GM19023 (cell line): Measurements from ENCODE around the gene CIB1.
"Not testable (repeated sequence)": the region's sequence is repeated elsewhere in the genome, so short reads cannot be mapped to it uniquely, and the experiment has no call there.

Experiments used
- ATAC-seq: cut with Tn5 transposase; IDR thresholded peaks from one replicate; pipeline ENCODE4 v1.9.1; 2021; ENCODE audit warnings: mild to moderate bottlenecking, moderate library complexity; ENCODE audit not compliant: unreplicated experiment

The CIB1 gene

GRCh38 chr15:90233387-90234095 is at the start of gene CIB1:
Gene CIB1, minus strand, starts transcription at chr15:90233941. Its CDS starts 56 bp downstream, at chr15:90233885.
- peak; percentile 88 for ATAC-seq

DNA sequence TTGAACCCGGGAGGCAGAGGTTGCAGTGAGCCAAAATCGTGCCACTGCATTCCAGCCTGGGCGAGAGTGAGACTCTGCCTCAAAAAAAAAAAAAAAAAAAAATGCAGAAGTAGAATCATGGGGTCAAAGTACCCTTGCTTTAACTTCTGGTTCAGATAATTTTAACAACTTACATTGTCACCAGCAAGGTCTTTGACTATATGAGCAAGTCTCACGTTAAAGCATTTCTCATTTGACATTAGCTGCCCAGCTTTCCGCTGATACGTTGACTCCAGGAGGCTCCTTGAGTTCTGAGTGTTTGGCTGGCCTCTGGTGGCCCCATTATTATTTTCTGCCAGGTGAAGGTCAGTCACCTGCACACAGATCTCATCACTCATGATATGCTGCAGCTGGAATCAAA is 47.9 kb upstream of the CIB1 start:
- not testable (repeated sequence) for ATAC-seq

GRCh38 chr15:90280743-90281142 is 47.0 kb upstream of the CIB1 start:
- ATAC-seq, result not testable (repeated sequence)

DNA sequence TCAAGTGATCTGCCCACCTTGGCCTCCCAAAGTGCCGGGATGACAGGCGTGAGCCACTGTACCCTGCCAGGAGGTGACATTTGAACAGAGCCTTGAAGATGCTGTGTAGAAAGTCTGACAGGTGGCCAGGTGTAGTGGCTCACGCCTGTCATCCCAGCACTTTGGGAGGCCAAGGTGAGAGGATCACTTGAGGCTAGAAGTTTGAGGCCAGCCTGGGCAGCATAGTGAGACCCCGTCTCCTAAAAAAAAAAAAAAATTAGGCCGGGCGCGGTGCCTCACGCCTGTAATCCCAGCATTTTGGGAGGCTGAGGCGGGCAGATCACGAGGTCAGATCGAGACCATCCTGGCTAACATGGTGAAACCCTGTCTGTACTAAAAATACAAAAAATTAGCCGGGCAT is 44.7 kb upstream of the CIB1 start:
- not testable (repeated sequence) for ATAC-seq

DNA sequence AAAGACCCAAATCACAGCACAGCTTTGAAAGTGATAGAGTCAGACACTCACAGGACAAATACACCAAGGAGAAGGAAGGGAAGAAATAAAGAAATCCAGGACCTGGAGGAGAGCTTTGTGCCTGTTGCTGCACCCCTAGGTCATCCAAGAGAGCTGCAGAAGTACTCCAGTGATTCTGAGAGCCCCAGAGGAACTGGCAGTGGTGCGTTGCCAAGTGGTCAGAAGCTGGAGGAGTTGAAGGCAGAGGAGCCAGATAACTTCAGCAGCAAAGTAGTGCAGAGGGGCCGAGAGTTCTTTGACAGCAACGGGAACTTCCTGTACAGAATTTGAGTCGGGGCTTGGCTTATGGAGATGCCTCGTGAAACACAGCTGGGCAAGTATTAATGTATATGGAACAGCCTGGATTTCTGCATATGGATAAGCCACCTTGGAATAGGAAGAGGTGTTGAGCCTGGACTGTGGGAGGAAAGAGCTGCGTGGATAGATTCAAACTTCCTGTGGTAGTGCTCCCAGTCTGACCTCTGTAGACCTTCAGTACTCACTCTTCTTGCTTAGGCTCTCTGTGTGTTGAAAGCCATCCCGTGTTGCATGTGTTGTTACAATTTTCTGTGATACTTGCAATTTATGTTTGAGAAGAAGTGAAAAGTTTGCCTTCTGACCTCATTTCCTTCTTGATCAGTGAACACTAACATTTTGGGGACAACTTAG is 37.9 kb upstream of the CIB1 start:
- no peak for ATAC-seq

GRCh38 chr15:90270502-90271150 is 36.9 kb upstream of the CIB1 start:
- no peak for ATAC-seq

DNA sequence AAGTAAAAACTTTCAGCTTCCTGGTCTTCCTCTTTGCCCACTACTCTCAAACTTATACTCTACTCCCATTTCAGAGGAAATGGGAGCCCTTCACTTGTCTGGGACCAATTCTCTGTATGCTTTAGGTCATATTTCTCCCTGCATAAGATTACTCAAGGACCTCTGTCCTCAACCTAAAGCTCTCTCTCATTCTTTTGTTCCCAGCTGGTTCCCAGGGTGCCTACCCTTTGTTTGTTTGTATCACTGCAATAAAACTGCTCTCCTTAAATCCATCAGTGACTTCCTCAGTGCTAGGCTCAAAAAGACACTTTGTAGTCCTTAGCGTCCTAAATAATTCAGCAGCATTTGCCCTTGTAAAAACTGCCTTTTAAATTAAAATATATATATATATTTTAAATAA is 34.7 kb upstream of the CIB1 start:
- no peak for ATAC-seq

GRCh38 chr15:90266485-90266884 is 32.7 kb upstream of the CIB1 start:
- no peak for ATAC-seq

GRCh38 chr15:90266061-90266431 is 32.3 kb upstream of the CIB1 start:
- peak; percentile 20 for ATAC-seq

DNA sequence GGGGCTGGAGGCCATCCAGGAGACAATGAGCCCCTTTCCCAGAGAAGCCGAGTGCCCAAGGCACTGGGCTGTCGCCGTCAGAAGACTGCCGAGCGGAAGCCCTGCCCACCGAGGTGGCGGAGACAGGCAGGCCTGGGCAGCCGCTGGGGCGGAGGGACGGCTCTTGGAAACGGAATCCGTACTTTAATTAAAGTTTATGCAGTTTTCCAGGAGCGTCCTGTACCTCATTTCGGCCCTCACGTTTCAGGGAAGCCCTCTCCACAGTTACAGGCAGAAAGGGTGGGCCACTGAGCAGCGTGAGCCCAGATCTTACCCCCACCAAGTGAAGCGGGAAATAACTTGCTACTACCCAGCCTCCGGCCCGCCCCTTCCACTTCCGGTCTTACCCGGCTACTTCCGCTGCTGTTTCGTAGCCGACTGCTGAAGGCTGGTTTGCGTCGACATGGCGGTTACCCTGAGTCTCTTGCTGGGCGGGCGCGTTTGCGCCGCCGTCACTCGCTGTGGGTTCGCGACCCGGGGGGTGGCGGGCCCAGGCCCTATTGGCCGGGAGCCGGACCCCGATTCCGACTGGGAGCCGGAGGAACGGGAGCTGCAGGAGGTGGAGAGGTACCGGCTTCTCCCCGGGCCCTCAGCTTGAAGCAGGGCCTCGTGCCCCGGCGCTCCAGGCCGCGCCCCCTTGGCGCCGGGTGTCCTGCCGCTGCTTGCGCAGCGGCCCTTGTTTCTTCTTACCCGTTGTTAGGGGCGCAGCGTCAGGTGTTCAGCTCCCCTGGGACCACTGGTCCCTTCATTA is 31.7 kb upstream of the CIB1 start, which contains the start of gene NGRN:
Gene NGRN (plus strand): TSS at position 402 of the 790 bp plus-strand sequence. CDS start 41 bp downstream, at position 443.
- peak; percentile 96 for ATAC-seq

DNA sequence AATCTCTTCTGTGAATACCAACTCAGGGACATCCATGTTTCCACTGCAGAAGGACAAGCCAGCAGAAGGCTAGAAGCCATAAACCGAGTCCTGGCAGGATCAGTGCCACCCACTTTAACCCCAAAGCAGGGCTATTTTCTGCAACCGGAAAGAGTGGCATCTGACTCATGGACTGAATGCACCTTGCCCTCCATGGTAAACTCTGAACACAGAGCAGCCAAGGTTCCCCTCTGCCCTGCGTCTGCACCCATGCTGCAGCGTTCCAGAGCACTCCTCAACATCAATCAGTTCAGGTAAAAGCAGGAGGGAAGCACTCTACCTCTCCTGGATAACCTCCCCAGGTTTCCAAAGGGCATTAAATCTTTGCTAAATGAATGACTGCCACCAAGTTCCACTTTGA is 30.9 kb upstream of the CIB1 start:
- ATAC-seq, result no peak

DNA sequence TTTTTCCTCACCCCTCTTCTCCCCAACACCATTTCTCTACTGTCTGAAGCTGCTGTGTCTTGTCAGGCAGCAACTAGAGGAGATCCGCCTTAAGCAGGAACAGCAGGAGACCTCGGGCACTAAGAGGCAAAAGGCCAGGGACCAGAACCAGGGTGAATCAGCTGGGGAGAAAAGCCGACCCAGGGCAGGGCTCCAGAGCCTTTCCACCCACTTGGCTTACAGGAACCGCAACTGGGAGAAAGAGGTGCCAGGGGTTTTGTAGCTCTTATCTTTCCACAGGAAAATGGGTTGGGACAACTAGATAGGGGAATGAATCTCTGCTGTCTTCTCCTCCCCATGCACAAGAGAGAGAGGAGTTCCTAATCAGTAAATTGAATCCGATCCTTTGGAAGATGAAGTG is 28.7 kb upstream of the CIB1 start:
- ATAC-seq, result no peak

GRCh38 chr15:90261811-90262210 is 28.1 kb upstream of the CIB1 start:
- ATAC-seq, result no peak

- not testable (repeated sequence) for ATAC-seq
Measured at GRCh38 chr15:90260731-90261130, 27.0 kb upstream of the CIB1 start.

- ATAC-seq, result peak; percentile 79
Measured at GRCh38 chr15:90259524-90259923, 25.8 kb upstream of the CIB1 start.

DNA sequence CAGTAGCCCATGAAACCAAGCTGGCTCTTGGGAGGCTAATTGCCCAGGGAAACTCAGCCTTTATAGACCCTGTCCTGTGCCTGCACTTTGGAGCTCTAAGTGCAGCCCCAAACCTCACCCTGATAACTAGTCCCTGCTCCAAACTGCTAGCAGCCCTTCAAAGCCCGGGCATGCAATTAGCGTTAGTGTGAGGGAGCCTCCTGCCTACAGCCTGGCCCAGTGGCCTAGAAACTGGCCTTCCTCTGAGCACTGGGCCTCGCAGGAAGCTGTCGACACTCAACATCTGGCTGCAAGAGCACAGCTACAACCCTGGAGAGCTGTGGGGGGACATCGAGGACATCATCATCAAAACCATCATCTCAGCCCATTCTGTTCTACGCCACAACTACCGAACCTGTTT is 24.0 kb upstream of the CIB1 start:
- no peak for ATAC-seq

DNA sequence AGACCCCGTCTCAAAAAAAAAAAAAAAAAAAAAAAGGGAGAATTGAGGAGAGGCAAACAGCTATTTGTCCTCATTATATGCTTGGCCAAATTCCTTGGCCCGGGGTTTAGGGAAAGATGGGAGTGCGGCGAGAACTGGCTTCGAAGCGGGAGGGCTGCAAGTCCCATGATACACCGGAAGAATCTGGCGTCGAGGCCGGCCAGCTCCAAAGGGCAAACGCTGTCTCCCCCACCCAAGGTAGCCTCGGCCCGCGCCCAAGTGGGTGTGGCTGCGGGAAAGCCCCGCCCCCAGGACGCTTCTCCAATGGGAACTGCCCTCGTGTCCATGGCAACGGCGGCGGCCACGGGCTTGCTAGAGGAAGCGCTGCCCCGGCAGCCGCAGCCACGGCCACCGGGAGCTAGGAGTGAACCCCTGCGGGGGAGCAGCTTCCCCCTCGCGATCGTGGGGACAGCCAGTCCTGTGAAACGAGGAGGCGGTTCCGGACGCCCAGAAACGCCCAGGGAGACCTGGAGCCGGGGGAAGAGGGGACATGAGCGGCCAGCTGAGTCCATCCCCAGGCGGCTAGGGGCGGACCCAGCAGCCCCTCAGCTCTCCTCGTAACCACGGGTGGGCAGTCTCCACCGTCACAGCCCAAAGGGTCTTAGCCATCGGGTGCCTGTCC is 15.6 kb upstream of the CIB1 start, which contains the start of gene TTLL13:
Gene TTLL13 (plus strand): TSS at position 354 of the 661 bp plus-strand sequence. CDS start 1,075 bp downstream, outside the sequence.
- ATAC-seq, result peak; percentile 58

- no peak for ATAC-seq
Measured at GRCh38 chr15:90248789-90249202, 15.1 kb upstream of the CIB1 start.

DNA sequence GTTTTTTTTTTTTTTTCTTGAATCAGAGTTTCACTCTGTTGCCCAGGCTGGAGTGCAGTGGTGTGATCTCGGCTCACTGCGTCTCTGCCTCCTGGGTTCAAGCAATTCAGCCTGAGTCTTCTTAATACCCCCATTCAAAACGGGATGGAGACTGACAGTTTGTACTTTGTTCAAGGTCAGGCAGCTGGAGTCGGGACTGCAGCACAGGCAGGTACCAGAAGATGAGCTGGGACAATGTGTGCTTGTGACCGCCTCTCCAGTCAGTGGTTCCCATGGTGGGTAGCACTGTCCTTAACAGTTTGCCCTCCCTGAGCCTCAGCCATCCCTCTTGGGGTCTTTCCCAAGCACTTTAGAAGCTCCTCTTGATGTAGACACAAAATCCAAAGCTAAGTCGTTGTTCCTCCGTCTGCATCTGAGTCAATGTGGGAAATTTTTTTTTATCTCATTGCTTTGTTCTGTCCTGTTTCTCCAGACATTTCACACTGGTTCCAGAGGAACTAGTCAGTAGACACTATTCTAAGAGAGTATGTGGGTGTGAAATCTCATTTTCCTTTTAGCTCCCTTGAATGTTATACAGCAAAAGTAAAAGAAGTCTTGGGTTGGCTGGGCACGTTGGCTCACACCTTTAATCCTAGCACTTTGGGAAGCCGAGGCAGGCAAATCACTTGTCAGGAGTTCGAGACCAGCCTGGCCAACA is 10.3 kb upstream of the CIB1 start:
- no peak for ATAC-seq
